ENCODE results near the gene BMP8A.

Gene BMP8A

GRCh38 chr1:39561279-39561678 is 69.8 kb downstream of the BMP8A start:
- no peaks in the 10 kb centered on the region for H3K27me3 Mint-ChIP-seq
- no peaks in the 10 kb centered on the region for H3K9me3 Mint-ChIP-seq
- H3K4me3 Mint-ChIP-seq = no peak overlapping the region
- peaks cover 76% of the 10 kb centered on the region for H3K36me3 Mint-ChIP-seq (ENCODE audit: low read depth)
- H3K4me1 Mint-ChIP-seq (ENCODE audit: low read depth) = peaks cover 8% of the 10 kb centered on the region
- peak overlapping the region; percentile 4 for H3K27ac Mint-ChIP-seq

GRCh38 chr1:39562886-39563285 is 71.5 kb downstream of the BMP8A start:
- Mint-ChIP-seq H3K36me3 (ENCODE audit: low read depth) (peaks cover 92% of the 10 kb centered on the region), H3K27ac (peak overlapping the region; percentile 17), H3K9me3 (no peaks in the 10 kb centered on the region), H3K4me3 (no peak overlapping the region), H3K4me1 (ENCODE audit: low read depth) (peaks cover 8% of the 10 kb centered on the region), H3K27me3 (no peaks in the 10 kb centered on the region)

GRCh38 chr1:39563669-39564068 is 72.2 kb downstream of the BMP8A start:
- Mint-ChIP-seq H3K27ac (no peak overlapping the region), H3K36me3 (ENCODE audit: low read depth) (peaks cover 93% of the 10 kb centered on the region)

GRCh38 chr1:39564340-39564739 is 72.9 kb downstream of the BMP8A start:
- H3K4me3 Mint-ChIP-seq = no peak overlapping the region
- H3K27me3 Mint-ChIP-seq = no peaks in the 10 kb centered on the region
- no peaks in the 10 kb centered on the region for H3K4me1 Mint-ChIP-seq (ENCODE audit: low read depth)
- H3K9me3 Mint-ChIP-seq = no peaks in the 10 kb centered on the region
- H3K27ac Mint-ChIP-seq = no peak overlapping the region
- peaks cover 93% of the 10 kb centered on the region for H3K36me3 Mint-ChIP-seq (ENCODE audit: low read depth)

More at GRCh38 chr1:39563669-39564068, 72.2 kb downstream of the BMP8A start:
- H3K4me3 Mint-ChIP-seq = no peak overlapping the region
- no peaks in the 10 kb centered on the region for H3K9me3 Mint-ChIP-seq
- no peaks in the 10 kb centered on the region for H3K27me3 Mint-ChIP-seq
- H3K4me1 Mint-ChIP-seq (ENCODE audit: low read depth) = peaks cover 4% of the 10 kb centered on the region

- H3K4me1 Mint-ChIP-seq (ENCODE audit: low read depth) = no peaks in the 10 kb centered on the region
- H3K9me3 Mint-ChIP-seq = no peaks in the 10 kb centered on the region
- no peak overlapping the region for H3K27ac Mint-ChIP-seq
- no peak overlapping the region for H3K4me3 Mint-ChIP-seq
- no peaks in the 10 kb centered on the region for H3K27me3 Mint-ChIP-seq
- H3K36me3 Mint-ChIP-seq (ENCODE audit: low read depth) = peaks cover 97% of the 10 kb centered on the region
These were observed 73.5 kb downstream of the BMP8A start for GRCh38 chr1:39564941-39565340.

- no peak overlapping the region for H3K4me3 Mint-ChIP-seq
- H3K9me3 Mint-ChIP-seq = no peaks in the 10 kb centered on the region
- H3K27ac Mint-ChIP-seq = no peak overlapping the region
- no peaks in the 10 kb centered on the region for H3K27me3 Mint-ChIP-seq
- H3K36me3 Mint-ChIP-seq (ENCODE audit: low read depth) = peaks cover 96% of the 10 kb centered on the region
- H3K4me1 Mint-ChIP-seq (ENCODE audit: low read depth) = peaks cover 8% of the 10 kb centered on the region
These were observed 75.2 kb downstream of the BMP8A start for GRCh38 chr1:39566441-39567137.

- Mint-ChIP-seq H3K36me3 (ENCODE audit: low read depth) (peaks cover 96% of the 10 kb centered on the region), H3K4me1 (ENCODE audit: low read depth) (peaks cover 15% of the 10 kb centered on the region), H3K9me3 (no peaks in the 10 kb centered on the region), H3K27me3 (no peaks in the 10 kb centered on the region), H3K4me3 (no peak overlapping the region), H3K27ac (no peak overlapping the region)
These were observed 75.9 kb downstream of the BMP8A start for GRCh38 chr1:39567302-39567701.

GRCh38 chr1:39568208-39568607 is 76.8 kb downstream of the BMP8A start:
- Mint-ChIP-seq H3K27ac (no peak overlapping the region), H3K4me1 (ENCODE audit: low read depth) (peaks cover 24% of the 10 kb centered on the region), H3K4me3 (no peak overlapping the region), H3K36me3 (ENCODE audit: low read depth) (peaks cover 96% of the 10 kb centered on the region), H3K27me3 (no peaks in the 10 kb centered on the region), H3K9me3 (no peaks in the 10 kb centered on the region)

- peaks cover 33% of the 10 kb centered on the region for H3K4me1 Mint-ChIP-seq (ENCODE audit: low read depth)
- no peaks in the 10 kb centered on the region for H3K9me3 Mint-ChIP-seq
- H3K36me3 Mint-ChIP-seq (ENCODE audit: low read depth) = peaks cover 96% of the 10 kb centered on the region
- no peaks in the 10 kb centered on the region for H3K27me3 Mint-ChIP-seq
- no peak overlapping the region for H3K27ac Mint-ChIP-seq
- H3K4me3 Mint-ChIP-seq = no peak overlapping the region
These were observed 77.6 kb downstream of the BMP8A start for GRCh38 chr1:39569034-39569433.

- Mint-ChIP-seq H3K4me3 (no peak overlapping the region), H3K4me1 (ENCODE audit: low read depth) (peaks cover 44% of the 10 kb centered on the region), H3K36me3 (ENCODE audit: low read depth) (peaks cover 97% of the 10 kb centered on the region), H3K9me3 (no peaks in the 10 kb centered on the region), H3K27me3 (no peaks in the 10 kb centered on the region), H3K27ac (peak overlapping the region; percentile 31)
These were observed 79.2 kb downstream of the BMP8A start for GRCh38 chr1:39570477-39571177.

GRCh38 chr1:39571178-39571483 is 79.7 kb downstream of the BMP8A start:
- Mint-ChIP-seq H3K27ac (no peak overlapping the region), H3K9me3 (no peaks in the 10 kb centered on the region), H3K27me3 (no peaks in the 10 kb centered on the region), H3K4me3 (no peak overlapping the region), H3K36me3 (ENCODE audit: low read depth) (peaks cover 93% of the 10 kb centered on the region), H3K4me1 (ENCODE audit: low read depth) (peaks cover 44% of the 10 kb centered on the region)

- Mint-ChIP-seq H3K9me3 (no peaks in the 10 kb centered on the region), H3K4me1 (ENCODE audit: low read depth) (peaks cover 44% of the 10 kb centered on the region), H3K27ac (peak overlapping the region; percentile 89), H3K4me3 (peak overlapping the region; percentile 90), H3K36me3 (ENCODE audit: low read depth) (peaks cover 79% of the 10 kb centered on the region), H3K27me3 (no peaks in the 10 kb centered on the region)
These were observed 81.1 kb downstream of the BMP8A start for GRCh38 chr1:39572379-39573096.

- Mint-ChIP-seq H3K4me1 (ENCODE audit: low read depth) (peaks cover 44% of the 10 kb centered on the region), H3K27ac (peak overlapping the region; percentile 89), H3K36me3 (ENCODE audit: low read depth) (peaks cover 75% of the 10 kb centered on the region), H3K4me3 (peak overlapping the region; percentile 90), H3K9me3 (no peaks in the 10 kb centered on the region), H3K27me3 (no peaks in the 10 kb centered on the region)
These were observed 81.6 kb downstream of the BMP8A start for GRCh38 chr1:39573097-39573465.

GRCh38 chr1:39573736-39574624 is 82.5 kb downstream of the BMP8A start:
- Mint-ChIP-seq H3K4me1 (ENCODE audit: low read depth) (peaks cover 44% of the 10 kb centered on the region), H3K36me3 (ENCODE audit: low read depth) (peaks cover 66% of the 10 kb centered on the region), H3K4me3 (peak overlapping the region; percentile 90), H3K27me3 (no peaks in the 10 kb centered on the region), H3K9me3 (no peaks in the 10 kb centered on the region), H3K27ac (peak overlapping the region; percentile 89)
